VCaP (cell line): Measurements from ENCODE around the gene ADAD2.
A peak's percentile ranks its signal among the peaks of the same experiment; 100 is the strongest.

Experiments used
- H3K27ac ChIP-seq: fragments of 450-650 bp; 2 replicates; pipeline ENCODE4 v1.5.1; 2017
- TF ChIP-seq, protein P1 (sequence below): fragments of 450-650 bp; conservative IDR thresholded peaks from 2 replicates; pipeline ENCODE4 v1.5.1; 2017; ENCODE audit warnings: mild to moderate bottlenecking, moderate library complexity

The ADAD2 gene

DNA sequence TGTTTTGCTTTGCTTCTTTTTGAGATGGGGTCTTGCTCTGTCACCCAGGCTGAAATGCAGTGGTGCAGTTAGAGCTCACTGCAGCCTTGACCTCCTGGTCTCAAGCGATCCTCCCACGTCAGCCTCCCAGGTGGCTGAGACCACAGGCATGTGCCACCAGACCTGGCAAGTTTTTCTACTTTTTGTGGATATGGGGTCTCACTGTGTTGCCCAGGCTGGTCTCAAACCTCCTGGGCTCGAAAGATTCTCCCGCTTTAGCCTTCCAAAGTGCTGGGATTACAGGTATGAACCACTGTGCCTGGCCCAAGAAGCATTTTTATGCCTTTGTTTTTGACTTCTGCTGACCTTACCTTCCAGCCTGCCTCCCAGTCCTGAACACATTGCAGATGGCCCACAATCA, 35.7 kb upstream of the ADAD2 start:
- TF ChIP-seq, protein P1, sequence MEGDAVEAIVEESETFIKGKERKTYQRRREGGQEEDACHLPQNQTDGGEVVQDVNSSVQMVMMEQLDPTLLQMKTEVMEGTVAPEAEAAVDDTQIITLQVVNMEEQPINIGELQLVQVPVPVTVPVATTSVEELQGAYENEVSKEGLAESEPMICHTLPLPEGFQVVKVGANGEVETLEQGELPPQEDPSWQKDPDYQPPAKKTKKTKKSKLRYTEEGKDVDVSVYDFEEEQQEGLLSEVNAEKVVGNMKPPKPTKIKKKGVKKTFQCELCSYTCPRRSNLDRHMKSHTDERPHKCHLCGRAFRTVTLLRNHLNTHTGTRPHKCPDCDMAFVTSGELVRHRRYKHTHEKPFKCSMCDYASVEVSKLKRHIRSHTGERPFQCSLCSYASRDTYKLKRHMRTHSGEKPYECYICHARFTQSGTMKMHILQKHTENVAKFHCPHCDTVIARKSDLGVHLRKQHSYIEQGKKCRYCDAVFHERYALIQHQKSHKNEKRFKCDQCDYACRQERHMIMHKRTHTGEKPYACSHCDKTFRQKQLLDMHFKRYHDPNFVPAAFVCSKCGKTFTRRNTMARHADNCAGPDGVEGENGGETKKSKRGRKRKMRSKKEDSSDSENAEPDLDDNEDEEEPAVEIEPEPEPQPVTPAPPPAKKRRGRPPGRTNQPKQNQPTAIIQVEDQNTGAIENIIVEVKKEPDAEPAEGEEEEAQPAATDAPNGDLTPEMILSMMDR, result no peak
- no peak overlapping the region for H3K27ac ChIP-seq

DNA sequence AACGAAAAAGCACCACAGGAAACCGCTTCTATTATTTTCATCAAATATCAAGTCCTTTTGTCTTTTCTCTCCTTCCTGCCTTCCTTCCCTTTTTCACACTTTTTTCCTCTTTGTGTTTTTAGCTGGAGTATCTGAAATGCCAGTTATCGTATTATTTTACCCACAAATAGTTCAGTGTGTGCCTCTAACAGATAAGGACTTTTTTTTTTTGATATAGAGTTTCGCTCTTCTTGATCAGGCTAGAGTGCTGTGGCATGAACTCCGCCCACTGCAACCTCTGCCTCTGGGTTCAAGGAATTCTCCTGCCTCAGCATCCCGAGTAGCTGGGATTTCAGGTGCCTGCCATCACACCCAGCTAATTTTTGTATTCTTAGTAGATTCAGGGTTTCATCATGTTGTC, 35.2 kb upstream of the ADAD2 start:
- TF ChIP-seq, protein P1, result no peak
- H3K27ac ChIP-seq, result no peak overlapping the region

DNA sequence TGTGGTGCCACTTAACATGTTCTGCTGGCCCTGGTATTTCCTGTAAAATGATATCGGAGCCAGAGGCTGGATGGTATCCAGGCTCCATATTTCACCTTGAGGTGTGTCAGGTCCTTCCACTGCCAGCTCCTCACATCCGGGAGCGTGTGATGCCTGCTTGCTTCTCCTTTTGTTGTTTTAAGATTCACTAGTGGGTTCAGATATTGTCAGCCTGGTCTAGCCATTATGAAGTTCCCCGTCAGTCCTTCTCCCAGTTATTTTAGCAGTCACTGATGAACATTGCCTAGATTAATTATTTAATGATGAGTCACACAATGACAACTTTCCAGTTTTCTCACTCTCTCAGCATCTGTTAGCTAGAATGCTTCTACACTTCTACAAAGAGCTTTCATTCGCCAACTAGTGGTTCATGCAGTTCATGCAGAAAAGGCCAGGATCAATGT, 34.6 kb upstream of the ADAD2 start:
- H3K27ac ChIP-seq, result no peak overlapping the region
- TF ChIP-seq, protein P1, result 0 out of 2 replicates have a peak, but pooled peaks have one; percentile 19

DNA sequence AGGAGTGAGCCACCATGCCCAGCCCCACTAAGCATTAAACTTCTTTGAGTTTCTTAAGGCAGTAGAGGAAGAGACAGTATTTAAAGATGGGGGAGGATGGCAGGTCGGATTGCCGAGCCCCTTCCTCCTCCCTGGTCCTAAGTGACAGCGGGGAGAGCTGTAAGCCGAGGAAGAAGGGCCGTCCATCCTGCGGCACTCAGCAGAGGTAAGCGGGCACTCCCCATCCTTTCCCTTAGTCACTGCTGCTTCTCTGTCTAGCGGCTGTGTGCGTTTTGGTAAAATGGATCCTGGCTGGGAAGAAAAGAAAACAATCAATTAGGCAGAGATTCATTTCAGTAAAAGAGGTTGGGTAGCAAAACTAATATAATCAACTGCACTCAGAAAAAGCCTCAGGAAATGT, 31.9 kb upstream of the ADAD2 start:
- TF ChIP-seq, protein P1, result no peak
- no peak overlapping the region for H3K27ac ChIP-seq

DNA sequence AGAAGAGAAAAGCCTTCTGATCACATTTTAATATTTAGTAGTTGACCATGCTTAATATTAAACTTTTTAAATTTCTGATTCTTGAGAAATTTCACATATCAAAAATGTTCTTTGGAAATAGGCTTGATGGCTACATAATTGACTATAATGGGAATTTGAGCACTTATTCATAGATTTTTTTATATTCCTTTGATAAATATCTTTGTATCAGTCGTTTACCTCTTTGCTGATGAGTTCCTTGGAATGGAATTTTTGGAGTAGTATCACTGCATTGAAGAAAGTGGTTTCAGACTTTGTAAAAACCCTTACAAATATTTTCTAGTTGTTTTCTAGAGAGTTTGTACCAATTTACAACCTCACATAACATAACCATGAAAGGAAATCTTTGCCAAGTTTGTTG, 31.2 kb upstream of the ADAD2 start:
- TF ChIP-seq, protein P1, result no peak
- H3K27ac ChIP-seq, result no peak overlapping the region

DNA sequence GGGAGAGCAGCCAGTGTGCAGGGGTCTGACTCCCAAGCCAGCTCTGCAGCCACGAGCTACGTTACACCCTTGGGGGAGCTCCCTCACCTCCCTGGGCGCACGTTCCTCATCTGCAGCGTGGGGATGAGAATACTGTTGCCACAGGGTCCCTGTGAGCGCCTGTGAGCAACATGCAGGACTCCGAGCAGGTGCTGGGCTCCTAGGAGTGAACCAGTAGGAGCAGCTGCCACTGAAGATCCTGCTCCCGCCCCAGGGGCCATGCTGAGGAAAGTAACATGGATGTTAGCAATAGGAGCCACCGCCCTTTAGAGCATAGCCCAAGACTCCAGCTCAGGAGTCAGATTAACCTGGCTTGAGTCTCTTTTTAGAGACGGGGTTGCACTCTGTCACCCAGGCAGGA, 29.9 kb upstream of the ADAD2 start:
- TF ChIP-seq, protein P1, result no peak
- no peak overlapping the region for H3K27ac ChIP-seq

DNA sequence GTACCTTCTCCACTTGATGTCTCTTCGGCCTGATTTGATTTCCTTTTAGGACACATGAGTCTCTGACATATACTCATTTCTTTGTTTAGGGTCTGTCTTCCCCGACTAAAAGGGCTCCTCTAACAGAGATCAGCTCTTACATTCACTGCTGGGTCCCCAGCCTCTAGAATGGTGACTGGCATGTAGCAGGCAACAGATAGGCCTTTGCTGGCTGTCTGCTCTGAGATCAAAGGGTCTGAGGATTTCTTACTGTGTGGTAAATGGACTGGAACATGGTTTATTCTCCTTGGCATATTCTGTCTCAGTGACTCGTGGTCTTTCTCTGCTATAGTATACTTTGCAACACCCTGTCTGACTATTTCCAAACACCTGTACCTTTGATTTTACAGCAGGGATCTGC, 29.2 kb upstream of the ADAD2 start:
- TF ChIP-seq, protein P1, result no peak
- no peak overlapping the region for H3K27ac ChIP-seq

DNA sequence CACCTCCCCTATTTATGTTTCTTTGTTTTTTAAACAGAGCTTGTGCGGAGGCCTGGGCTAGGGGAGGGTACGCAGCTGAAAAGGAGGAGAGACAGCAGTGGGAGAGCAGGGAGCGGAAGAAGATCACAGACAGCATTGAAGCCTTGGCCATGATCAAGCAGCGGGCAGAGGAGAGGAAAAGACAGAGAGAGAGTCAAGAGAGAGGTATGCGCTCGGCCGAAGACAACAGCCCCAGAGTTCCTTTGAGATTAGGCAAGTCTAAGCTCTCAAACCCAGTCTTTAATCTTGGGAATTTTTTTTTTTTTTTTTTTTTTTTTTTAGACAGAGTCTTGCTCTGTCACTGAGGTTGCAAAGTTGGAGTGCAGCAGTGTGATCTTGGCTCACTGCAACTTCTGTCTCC, 25.2 kb upstream of the ADAD2 start:
- no peak overlapping the region for H3K27ac ChIP-seq
- TF ChIP-seq, protein P1, result no peak
